Measurements from ENCODE around the gene TPM2.

The TPM2 gene

GRCh38 chr9:35705372-35705771, 15.6 kb upstream of the TPM2 start:
- H3K27me3 ChIP-seq (ENCODE audit: insufficient read depth, low read depth, severe bottlenecking), result no peaks in the 10 kb centered on the region
- H3K27ac ChIP-seq, result no peak overlapping the region
- TF ChIP-seq CTCF (IDR thresholded peaks at IDR 0.05; ENCODE audit: low read depth, low read length), result no peak

GRCh38 chr9:35703906-35704672, 14.4 kb upstream of the TPM2 start:
- Histone ChIP-seq H3K36me3 (peaks cover 94% of the 10 kb centered on the region), H3K9me3 (ENCODE audit: severe bottlenecking) (no peaks in the 10 kb centered on the region), H3K4me3 (ENCODE audit: low read depth, low read length) (no peak overlapping the region), H3K27ac (no peak overlapping the region), H3K27me3 (ENCODE audit: insufficient read depth, low read depth, severe bottlenecking) (no peaks in the 10 kb centered on the region)
- no peak for DNase-seq
- no peak for TF ChIP-seq CTCF (IDR thresholded peaks at IDR 0.05; ENCODE audit: low read depth, low read length)

More at GRCh38 chr9:35705372-35705771, 15.6 kb upstream of the TPM2 start:
- Histone ChIP-seq H3K4me3 (ENCODE audit: low read depth, low read length) (no peak overlapping the region), H3K36me3 (peaks cover 93% of the 10 kb centered on the region), H3K9me3 (ENCODE audit: severe bottlenecking) (no peaks in the 10 kb centered on the region)
- DNase-seq, result no peak

GRCh38 chr9:35702696-35703095, 13.0 kb upstream of the TPM2 start:
- Histone ChIP-seq H3K27me3 (ENCODE audit: insufficient read depth, low read depth, severe bottlenecking) (no peaks in the 10 kb centered on the region), H3K27ac (no peak overlapping the region), H3K4me3 (ENCODE audit: low read depth, low read length) (no peak overlapping the region), H3K36me3 (peaks cover 91% of the 10 kb centered on the region), H3K9me3 (ENCODE audit: severe bottlenecking) (no peaks in the 10 kb centered on the region)
- TF ChIP-seq CTCF (IDR thresholded peaks at IDR 0.05; ENCODE audit: low read depth, low read length), result no peak
- no peak for DNase-seq

GRCh38 chr9:35700942-35701341, 11.2 kb upstream of the TPM2 start:
- DNase-seq, result no peak
- H3K36me3 ChIP-seq, result peaks cover 89% of the 10 kb centered on the region
- TF ChIP-seq CTCF (IDR thresholded peaks at IDR 0.05; ENCODE audit: low read depth, low read length), result no peak
- H3K4me3 ChIP-seq (ENCODE audit: low read depth, low read length), result no peak overlapping the region
- no peaks in the 10 kb centered on the region for H3K27me3 ChIP-seq (ENCODE audit: insufficient read depth, low read depth, severe bottlenecking)
- no peak overlapping the region for H3K27ac ChIP-seq
- H3K9me3 ChIP-seq (ENCODE audit: severe bottlenecking), result no peaks in the 10 kb centered on the region

- H3K4me3 ChIP-seq (ENCODE audit: low read depth, low read length), result no peak overlapping the region
- TF ChIP-seq CTCF (IDR thresholded peaks at IDR 0.05; ENCODE audit: low read depth, low read length), result no peak
- peaks cover 83% of the 10 kb centered on the region for H3K36me3 ChIP-seq
- no peak for DNase-seq
- no peaks in the 10 kb centered on the region for H3K27me3 ChIP-seq (ENCODE audit: insufficient read depth, low read depth, severe bottlenecking)
- H3K9me3 ChIP-seq (ENCODE audit: severe bottlenecking), result no peaks in the 10 kb centered on the region
- H3K27ac ChIP-seq, result no peak overlapping the region
These were observed 10.3 kb upstream of the TPM2 start for GRCh38 chr9:35700031-35700430.

GRCh38 chr9:35698231-35698630, 8.5 kb upstream of the TPM2 start:
- Histone ChIP-seq H3K27me3 (ENCODE audit: insufficient read depth, low read depth, severe bottlenecking) (no peaks in the 10 kb centered on the region), H3K27ac (no peak overlapping the region), H3K9me3 (ENCODE audit: severe bottlenecking) (no peaks in the 10 kb centered on the region), H3K36me3 (peaks cover 65% of the 10 kb centered on the region), H3K4me3 (ENCODE audit: low read depth, low read length) (no peak overlapping the region)
- no peak for DNase-seq
- TF ChIP-seq CTCF (IDR thresholded peaks at IDR 0.05; ENCODE audit: low read depth, low read length), result no peak
